ENCODE measurements around the gene GNG5. TPM values are rescaled to one million over a fixed set of nuclear protein-coding genes. Genes with fewer than 3 reads are reported as not detected.

The GNG5 gene
- total RNA-seq, 1 experiment from 2014 or later: 193 TPM

DNA sequence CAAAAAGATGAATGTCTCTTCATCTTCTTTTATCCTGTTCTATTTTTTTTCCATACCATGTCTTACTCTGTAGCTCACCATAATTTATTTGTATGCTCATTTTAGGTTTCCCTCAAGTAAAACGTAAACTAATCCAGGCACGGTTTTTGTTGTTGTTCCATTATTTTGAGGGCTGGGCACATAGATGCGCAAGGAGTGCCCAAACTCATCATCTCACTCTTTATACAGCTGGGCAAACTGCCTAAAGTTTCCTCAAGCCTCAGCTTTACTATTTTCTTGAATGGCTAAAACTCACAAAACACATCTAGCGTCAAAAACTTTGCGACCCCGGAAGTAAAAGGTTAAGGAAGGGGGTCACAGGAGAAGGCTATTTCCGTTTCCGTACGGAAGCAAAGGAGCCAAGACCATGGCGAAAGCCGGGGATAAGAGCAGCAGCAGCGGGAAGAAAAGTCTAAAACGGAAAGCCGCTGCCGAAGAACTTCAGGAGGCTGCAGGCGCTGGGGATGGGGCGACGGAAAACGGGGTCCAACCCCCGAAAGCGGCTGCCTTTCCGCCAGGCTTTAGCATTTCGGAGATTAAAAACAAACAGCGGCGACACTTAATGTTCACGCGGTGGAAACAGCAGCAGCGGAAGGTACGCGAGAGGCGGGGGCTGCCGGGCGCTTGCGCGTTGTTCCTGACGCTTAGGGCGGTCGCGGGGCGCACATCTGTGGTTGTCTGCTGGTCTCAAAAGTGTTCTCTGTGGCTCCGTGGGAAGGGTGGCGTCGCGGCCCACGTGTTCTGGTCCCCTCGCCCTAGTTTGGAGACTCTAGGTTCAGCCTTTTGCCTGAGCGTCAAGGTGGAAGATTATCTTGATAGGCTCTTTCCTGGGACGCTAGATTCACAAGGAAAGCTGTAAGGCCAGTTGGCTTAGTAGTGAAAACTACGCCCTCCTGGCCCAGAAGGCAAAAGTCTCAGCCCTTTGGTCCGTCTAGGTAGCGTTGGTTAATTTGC is 27.2 kb downstream of the GNG5 start, which contains the start of gene RPF1:
RPF1 (plus strand) TSS at position 391 of the 993 bp plus-strand sequence; CDS start at position 407, 16 bp downstream.
- DNase-seq (ENCODE audit: low read depth, low spot score) (peak; percentile 69), ATAC-seq (peak; percentile 93)
- peaks cover 23 to 31% of the 10 kb centered on the region in 2 experiments; a peak in 3 of 4 replicates for H3K36me3 ChIP-seq (ENCODE audit: control insufficient read depth in 1 of 2, insufficient read depth in 2 of 2, low read length in 2 of 2)
- peak within 1 kb of the TSS; percentile 86 for H3K9ac ChIP-seq (ENCODE audit: low read length)
- H4K20me1 ChIP-seq (ENCODE audit: insufficient read depth): no peaks in the 10 kb centered on the region
- intact Hi-C loops (cut with micrococcal nuclease): no loop called here
- BruUV-seq (replicated peaks): TSS peak; percentile 91
- ChIA-PET CTCF (no interaction called here), RAD21 (ENCODE audit: low non-redundant PET in 1 of 2, low total read pairs in 2 of 2, uncharacterized antibody in 2 of 2, unreplicated experiment in 2 of 2) (no interaction called here), POLR2A (interaction anchor here (1.0 to 1.3 kb wide), 2 partner anchors 16 to 335 kb away, joined by 3 read pairs; partner anchors contain the start of gene PRKACB)
- no peaks in the 10 kb centered on the region for H3K9me2 ChIP-seq (ENCODE audit: insufficient read depth)
- H3K9me3 ChIP-seq (ENCODE audit: control insufficient read depth in 1 of 2, insufficient read depth in 1 of 2, low read depth in 1 of 2, low read length in 2 of 2): no peaks in the 10 kb centered on the region
- peak within 1 kb of the TSS; percentile 88 for H3K4me3 ChIP-seq (replicated peaks in 1 of 2; ENCODE audit: low read depth in 1 of 2, low read length in 2 of 2)
- H3K27me3 ChIP-seq (ENCODE audit: insufficient read depth, low read length): no peaks in the 10 kb centered on the region
- peaks cover 7 to 17% of the 10 kb centered on the region in 2 experiments; a peak in 3 of 4 replicates for H3K4me1 ChIP-seq (ENCODE audit: control insufficient read depth in 1 of 2, insufficient read depth in 2 of 2, low read length in 2 of 2)
- peak within 1 kb of the TSS; percentile 92 for H2AFZ ChIP-seq (ENCODE audit: low read depth, low read length, poor library complexity, severe bottlenecking)
- peak within 1 kb of the TSS; percentile 89 for H3K4me2 ChIP-seq (ENCODE audit: low read length)
- peak within 1 kb of the TSS; percentile 74 for H3K27ac ChIP-seq (ENCODE audit: low read depth, low read length)
- peaks cover 54% of the 10 kb centered on the region for H3K79me2 ChIP-seq (ENCODE audit: insufficient read depth, low read length)
- TF ChIP-seq FOSL1 (IDR thresholded peaks at IDR 0.05; ENCODE audit: low read depth): no peak
- TF ChIP-seq, protein P1, sequence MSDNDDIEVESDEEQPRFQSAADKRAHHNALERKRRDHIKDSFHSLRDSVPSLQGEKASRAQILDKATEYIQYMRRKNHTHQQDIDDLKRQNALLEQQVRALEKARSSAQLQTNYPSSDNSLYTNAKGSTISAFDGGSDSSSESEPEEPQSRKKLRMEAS (IDR thresholded peaks at IDR 0.05): peak; percentile 79
- peak; percentile 85 for TF ChIP-seq POLR2AphosphoS5 (IDR thresholded peaks at IDR 0.05; ENCODE audit: low read depth, low read length)
- peak; percentile 82; the same call in 1 of the 2 replicates for TF ChIP-seq CBX3 (IDR thresholded peaks at IDR 0.05; ENCODE audit: low read depth)
- peak; percentile 61; the same call in 1 of the 2 replicates for TF ChIP-seq SIN3A (IDR thresholded peaks at IDR 0.05; ENCODE audit: low read depth)
- TF ChIP-seq JUND (IDR thresholded peaks at IDR 0.05): no peak
- TF ChIP-seq ELF1 (IDR thresholded peaks at IDR 0.05; ENCODE audit: borderline replicate concordance, low read depth): peak; percentile 87
- peak; percentile 60 for TF ChIP-seq POLR2A (IDR thresholded peaks at IDR 0.05; ENCODE audit: borderline replicate concordance, extremely low read depth, insufficient read depth, insufficient read length)
- 0 out of 2 replicates have a peak, but pooled peaks have one; percentile 21 for TF ChIP-seq SP1 (IDR thresholded peaks at IDR 0.05; ENCODE audit: low read depth)
- peak; percentile 66 for TF ChIP-seq YY1 (IDR thresholded peaks at IDR 0.05; ENCODE audit: extremely low read depth, insufficient replicate concordance, low read depth, low read length)
- TF ChIP-seq EGR1 (IDR thresholded peaks at IDR 0.05; ENCODE audit: low read depth): peak; percentile 69; the same call in 1 of the 2 replicates
